ENCODE measurements around the gene STK24. TPM values are rescaled to one million over a fixed set of nuclear protein-coding genes. Genes with fewer than 3 reads are reported as not detected.
"Not testable (repeated sequence)": the region's sequence is repeated elsewhere in the genome, so short reads cannot be mapped to it uniquely, and the experiment has no call there.

The STK24 gene
- total RNA-seq, 2 donors from 2014 or later, result 175 to 207 TPM

DNA sequence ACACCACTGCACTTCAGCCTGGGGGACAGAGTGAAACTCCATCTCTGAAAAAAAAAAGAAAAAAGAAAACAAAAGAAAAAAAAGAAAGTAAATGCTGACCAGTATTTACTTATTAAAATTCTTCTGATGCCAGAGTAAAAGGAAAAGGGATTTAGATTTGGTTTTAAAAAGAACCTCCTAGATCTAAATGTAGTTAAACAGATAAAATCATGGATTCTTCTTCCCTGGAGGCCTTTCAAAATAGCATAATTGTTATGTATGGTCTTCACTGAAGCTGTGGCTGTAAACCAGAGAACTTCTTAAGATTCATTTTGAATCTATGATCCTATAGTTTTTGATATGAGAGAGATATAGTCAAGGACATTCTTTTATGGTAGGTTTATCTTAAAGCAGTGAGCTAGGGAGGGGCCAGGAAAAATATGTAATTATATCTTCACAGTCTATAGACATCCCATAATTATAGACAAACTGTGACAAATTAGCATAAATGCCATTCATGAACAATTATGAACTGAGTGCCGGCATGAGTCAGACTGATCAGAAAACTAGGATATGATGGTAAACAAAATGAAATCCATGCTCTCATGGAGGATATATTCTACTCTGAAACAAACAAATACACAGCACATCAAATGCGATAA, 14.9 kb upstream of the STK24 start:
- ATAC-seq (replicated peaks in 1 of 2) (no peak), DNase-seq (no peak)
- Mint-ChIP-seq H3K36me3 (ENCODE audit: insufficient read depth in 2 of 2) (no peaks in the 10 kb centered on the region), H3K27ac (no peak overlapping the region), H3K4me3 (no peak overlapping the region), H3K9me3 (peaks cover 0 to 6% of the 10 kb centered on the region in 2 donors), H3K27me3 (ENCODE audit: low read depth) (no peaks in the 10 kb centered on the region), H3K4me1 (ENCODE audit: low read depth) (peaks cover 13% of the 10 kb centered on the region)

DNA sequence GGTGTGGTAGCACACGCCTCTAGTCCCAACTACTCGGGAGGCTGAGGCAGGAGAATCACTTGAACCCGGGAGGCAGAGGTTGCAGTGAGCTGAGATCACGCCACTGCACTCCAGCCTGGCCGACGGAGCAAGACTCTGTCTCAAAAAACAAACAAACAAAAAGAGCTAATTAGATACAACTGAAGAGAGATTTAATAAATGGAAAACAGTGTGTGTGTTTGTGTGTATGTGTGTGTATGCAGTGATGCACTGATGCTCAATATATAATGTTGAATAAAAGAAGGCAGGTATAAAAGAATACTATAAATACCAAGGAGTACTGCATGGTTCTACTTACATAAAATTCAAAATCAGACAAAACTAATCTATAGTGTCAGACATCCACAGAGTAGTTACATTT, 13.6 kb upstream of the STK24 start:
- ATAC-seq (replicated peaks in 1 of 2); H3K4me3 Mint-ChIP-seq; H3K9me3 Mint-ChIP-seq; DNase-seq; H3K27me3 Mint-ChIP-seq (ENCODE audit: low read depth); H3K36me3 Mint-ChIP-seq (ENCODE audit: insufficient read depth in 2 of 2); H3K27ac Mint-ChIP-seq: not testable (repeated sequence)
- H3K4me1 Mint-ChIP-seq (ENCODE audit: low read depth), result peaks cover 13% of the 10 kb centered on the region

DNA sequence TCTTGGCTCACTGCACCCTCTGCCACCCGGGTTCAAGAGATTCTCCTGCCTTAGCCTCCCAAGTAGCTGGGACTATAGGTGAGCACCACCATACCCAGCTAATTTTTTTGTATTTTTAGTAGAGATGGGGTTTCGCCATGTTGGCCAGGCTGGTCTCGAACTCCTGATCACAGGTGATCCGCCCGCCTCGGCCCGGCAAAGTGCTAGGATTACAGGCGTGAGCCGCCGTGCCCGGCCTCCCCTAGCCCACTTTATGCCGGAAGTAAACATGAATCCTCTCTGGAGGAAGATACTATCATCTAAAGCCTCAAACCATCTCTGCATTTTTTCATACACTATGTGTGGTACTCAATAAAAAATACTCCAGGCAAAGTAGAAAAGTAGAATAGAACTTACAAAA, 12.6 kb upstream of the STK24 start:
- not testable (repeated sequence) for ATAC-seq (replicated peaks in 1 of 2); H3K27me3 Mint-ChIP-seq (ENCODE audit: low read depth); H3K36me3 Mint-ChIP-seq (ENCODE audit: insufficient read depth in 2 of 2); H3K27ac Mint-ChIP-seq; H3K4me3 Mint-ChIP-seq; DNase-seq; H3K9me3 Mint-ChIP-seq
- peaks cover 13% of the 10 kb centered on the region for H3K4me1 Mint-ChIP-seq (ENCODE audit: low read depth)

DNA sequence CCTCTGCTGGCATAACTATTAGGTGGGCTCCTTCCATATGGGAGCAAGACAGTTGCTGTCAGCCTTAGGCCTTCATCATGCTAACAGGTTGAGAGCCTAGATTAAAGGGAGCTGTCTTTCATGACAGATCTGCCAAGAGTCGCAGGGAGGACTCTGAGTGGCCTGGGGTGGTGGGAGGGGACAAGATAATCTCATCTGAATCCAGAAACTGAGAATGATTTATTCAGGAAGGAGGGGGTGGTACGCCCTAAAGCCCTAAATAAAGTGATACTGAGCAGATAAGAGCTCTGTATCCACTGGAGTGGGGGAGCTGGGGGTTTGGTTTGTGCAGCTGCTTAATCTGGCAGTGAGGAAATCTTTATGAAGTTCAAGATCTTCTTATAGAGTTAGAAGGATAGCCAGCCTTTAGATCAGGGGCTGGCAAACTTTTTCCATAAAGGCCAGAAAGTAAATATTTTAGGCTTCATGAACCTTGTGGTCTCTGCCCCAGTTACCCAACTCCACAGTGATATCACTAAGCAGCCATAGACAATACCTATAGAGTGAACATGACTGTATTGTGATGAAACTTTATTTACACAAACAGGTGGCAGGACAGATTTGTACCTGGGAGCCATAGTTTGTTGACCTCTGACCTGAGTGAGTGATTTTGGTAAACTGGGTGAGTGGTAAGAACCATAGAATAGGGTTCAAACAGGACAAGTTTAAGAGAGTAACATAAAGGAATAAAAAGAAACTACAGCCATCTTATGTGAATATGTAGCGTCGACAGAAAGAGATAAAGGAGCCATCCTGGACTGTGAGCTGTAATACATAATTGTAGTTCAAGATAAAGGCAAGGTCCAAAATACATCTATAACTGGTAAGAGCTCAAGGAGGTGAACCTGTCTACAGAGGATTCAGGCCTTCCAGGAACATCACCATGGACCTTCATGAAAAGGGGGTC, 9.8 kb upstream of the STK24 start:
- H3K4me1 Mint-ChIP-seq (ENCODE audit: low read depth), result peaks cover 28% of the 10 kb centered on the region
- no peak overlapping the region for H3K4me3 Mint-ChIP-seq
- DNase-seq, result no peak
- H3K27ac Mint-ChIP-seq, result no peak overlapping the region
- no peaks in the 10 kb centered on the region for H3K36me3 Mint-ChIP-seq (ENCODE audit: insufficient read depth in 2 of 2)
- H3K27me3 Mint-ChIP-seq (ENCODE audit: low read depth), result no peaks in the 10 kb centered on the region
- H3K9me3 Mint-ChIP-seq, result peaks cover 0 to 2% of the 10 kb centered on the region in 2 donors
- ATAC-seq (replicated peaks in 1 of 2), result peak; percentile 22 to 49

DNA sequence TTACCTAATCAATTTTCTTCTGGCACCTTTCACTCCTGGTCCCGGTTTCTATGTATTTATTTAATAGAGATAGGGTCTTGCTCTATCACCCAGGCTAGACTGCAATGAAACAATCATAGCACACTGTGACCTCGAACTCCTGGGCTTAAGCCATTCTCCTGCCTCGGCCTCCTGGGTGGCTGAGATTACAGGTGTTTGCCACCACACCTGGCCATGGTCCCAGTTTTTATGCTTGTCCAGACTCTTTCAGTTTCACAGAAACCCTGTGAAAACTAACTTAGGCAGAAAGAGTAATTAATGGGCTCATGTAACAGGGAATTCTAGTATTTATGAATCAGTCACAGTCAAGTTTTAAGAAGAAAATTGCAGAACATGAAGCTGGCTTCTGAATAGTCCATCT, 9.0 kb upstream of the STK24 start:
- Mint-ChIP-seq H3K4me3 (no peak overlapping the region), H3K27me3 (ENCODE audit: low read depth) (no peaks in the 10 kb centered on the region), H3K9me3 (peaks cover 0 to 2% of the 10 kb centered on the region in 2 donors), H3K27ac (no peak overlapping the region), H3K36me3 (ENCODE audit: insufficient read depth in 2 of 2) (no peaks in the 10 kb centered on the region), H3K4me1 (ENCODE audit: low read depth) (peaks cover 31% of the 10 kb centered on the region)
- no peak for DNase-seq
- ATAC-seq (replicated peaks in 1 of 2), result no peak

DNA sequence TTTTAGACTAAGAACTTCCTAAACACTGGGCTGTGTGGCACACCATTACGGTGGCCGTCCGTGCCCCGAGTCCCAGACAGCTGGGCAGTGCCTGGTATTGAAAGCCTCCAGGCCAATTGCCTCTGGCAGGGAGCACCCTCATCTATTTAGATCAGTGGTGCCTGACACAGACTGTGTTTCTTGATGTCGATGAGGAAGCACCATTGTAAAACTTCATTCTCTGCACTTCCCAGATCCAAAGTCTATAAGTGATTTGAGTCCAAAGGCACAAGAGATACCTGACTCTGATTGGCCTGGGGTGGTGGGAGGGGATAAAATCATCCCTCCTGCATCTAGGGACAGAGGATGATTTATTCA, 8.5 kb upstream of the STK24 start:
- Mint-ChIP-seq H3K36me3 (ENCODE audit: insufficient read depth in 2 of 2) (no peaks in the 10 kb centered on the region), H3K4me3 (no peak overlapping the region), H3K9me3 (peaks cover 0 to 2% of the 10 kb centered on the region in 2 donors), H3K4me1 (ENCODE audit: low read depth) (peaks cover 31% of the 10 kb centered on the region), H3K27me3 (ENCODE audit: low read depth) (no peaks in the 10 kb centered on the region), H3K27ac (no peak overlapping the region)
- DNase-seq, result no peak
- ATAC-seq (replicated peaks in 1 of 2), result no peak

DNA sequence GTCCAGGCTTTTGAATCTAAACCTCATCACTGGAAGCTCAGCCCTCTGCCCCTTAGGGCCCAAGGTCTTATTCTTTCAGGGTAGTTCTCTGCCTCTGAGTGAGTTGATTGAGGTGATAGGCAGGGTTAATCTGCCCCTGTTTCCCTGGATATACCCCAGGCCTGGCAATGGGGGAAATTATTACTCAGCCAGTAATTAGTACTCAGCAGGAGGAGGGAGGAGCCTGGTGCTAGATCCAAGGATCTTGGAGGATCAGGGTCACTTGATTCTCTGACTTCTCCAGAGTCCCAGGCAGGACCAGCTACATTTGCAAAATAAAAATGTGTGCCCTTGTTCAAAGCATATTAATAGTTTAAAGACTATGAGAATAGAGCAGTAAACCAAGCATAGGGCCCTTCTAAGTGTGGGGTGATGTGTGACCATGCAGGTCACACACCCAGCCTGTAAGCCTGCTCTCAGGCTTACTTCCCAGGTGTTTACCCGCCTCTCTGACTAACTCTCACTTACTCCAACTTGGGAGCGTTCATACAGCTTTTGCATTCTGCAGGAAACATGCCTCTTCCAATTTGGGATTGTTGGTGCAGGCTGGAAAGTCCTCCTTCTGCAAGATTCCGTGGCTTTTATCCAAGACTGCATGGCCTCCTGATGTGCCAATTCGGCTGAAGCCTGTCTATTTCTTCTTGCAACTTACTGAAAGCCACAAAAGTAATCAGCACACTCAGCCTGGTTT, 7.9 kb upstream of the STK24 start:
- peaks cover 0 to 2% of the 10 kb centered on the region in 2 donors for H3K9me3 Mint-ChIP-seq
- no peak overlapping the region for H3K4me3 Mint-ChIP-seq
- ATAC-seq (replicated peaks in 1 of 2) (no peak), DNase-seq (no peak)
- H3K27me3 Mint-ChIP-seq (ENCODE audit: low read depth), result no peaks in the 10 kb centered on the region
- H3K36me3 Mint-ChIP-seq (ENCODE audit: insufficient read depth in 2 of 2), result no peaks in the 10 kb centered on the region
- no peak overlapping the region for H3K27ac Mint-ChIP-seq
- peaks cover 31% of the 10 kb centered on the region for H3K4me1 Mint-ChIP-seq (ENCODE audit: low read depth)

DNA sequence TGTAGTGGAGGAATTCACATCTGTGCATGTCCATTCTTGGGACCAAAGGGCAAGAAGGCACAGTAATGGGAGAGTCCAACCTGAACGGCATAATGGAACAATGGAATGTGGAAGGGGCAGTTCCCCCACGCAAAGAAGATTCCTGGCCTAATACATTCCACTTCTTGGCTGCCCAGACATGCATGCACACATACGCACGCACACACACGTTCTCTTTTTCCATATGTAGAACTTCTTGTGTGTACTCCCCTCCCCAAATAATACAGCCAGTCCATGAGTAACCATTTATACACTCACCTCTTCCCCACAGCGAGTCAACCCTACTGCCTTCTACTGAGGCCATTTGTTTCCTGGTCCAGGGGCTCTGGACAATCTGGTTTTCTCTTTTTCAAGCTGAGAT, 6.0 kb upstream of the STK24 start:
- ATAC-seq (replicated peaks in 1 of 2) (no peak), DNase-seq (no peak)
- Mint-ChIP-seq H3K4me1 (ENCODE audit: low read depth) (peaks cover 31% of the 10 kb centered on the region), H3K27me3 (ENCODE audit: low read depth) (no peaks in the 10 kb centered on the region), H3K27ac (no peak overlapping the region), H3K4me3 (no peak overlapping the region), H3K9me3 (no peaks in the 10 kb centered on the region), H3K36me3 (ENCODE audit: insufficient read depth in 2 of 2) (no peaks in the 10 kb centered on the region)

DNA sequence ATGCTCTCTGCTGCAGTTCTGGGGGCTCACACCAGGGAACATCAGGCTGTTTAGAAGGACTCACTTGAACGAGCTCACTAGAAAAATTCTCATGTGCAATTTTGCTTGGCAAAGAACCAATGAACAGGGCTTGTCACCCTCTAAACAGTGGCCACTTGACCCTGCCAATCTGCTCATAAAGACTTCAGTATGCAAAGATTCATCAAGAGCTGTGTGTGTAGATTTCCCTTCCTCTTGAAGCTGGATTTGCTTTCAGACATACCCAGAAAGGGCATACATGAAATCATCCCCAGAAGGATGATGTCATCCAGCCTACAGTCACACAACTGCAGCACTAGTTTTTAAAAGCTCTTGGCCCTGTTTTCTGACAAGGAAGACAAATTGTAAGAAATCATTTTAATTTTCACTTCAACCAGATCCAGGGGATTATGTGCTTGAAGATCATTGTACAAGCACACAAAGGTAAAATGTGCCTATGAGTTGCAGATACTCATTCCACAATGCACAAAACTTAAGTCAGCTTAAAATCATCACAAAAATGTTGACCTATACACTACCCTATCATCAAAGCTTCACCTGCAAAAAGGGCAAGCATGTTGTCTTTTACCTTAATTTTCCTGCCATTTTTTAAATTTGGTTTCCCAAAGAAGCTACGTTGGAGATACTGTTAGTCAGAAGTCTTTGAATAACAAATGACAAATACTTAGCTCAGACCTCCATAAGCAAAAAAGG, 5.2 kb upstream of the STK24 start:
- no peak for DNase-seq
- Mint-ChIP-seq H3K4me1 (ENCODE audit: low read depth) (peaks cover 36% of the 10 kb centered on the region), H3K9me3 (no peaks in the 10 kb centered on the region), H3K4me3 (no peak overlapping the region), H3K27ac (peak overlapping the region; percentile 29), H3K36me3 (ENCODE audit: insufficient read depth in 2 of 2) (no peaks in the 10 kb centered on the region), H3K27me3 (ENCODE audit: low read depth) (no peaks in the 10 kb centered on the region)
- peak; percentile 26 to 46 for ATAC-seq (replicated peaks in 1 of 2)

DNA sequence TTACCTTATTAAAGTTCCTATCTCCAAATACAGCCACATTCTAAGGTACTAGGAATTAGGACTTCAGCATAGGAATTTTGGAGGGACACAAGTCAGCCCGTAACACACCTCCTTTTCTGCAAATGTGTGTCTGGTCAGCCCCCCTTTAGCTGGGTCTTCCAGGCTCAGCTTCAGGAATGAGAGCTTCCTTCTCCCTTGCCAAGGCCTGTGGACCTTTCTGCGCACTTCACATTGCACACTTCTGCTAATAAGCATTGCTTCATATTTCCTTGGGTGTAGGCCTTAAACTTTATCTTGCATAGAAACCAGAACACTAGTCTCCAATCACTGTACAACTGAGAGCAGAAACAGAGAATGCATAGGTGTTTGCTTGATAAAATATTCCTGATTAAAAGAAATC, 4.5 kb upstream of the STK24 start:
- ATAC-seq (replicated peaks in 1 of 2) (no peak), DNase-seq (no peak)
- Mint-ChIP-seq H3K4me1 (ENCODE audit: low read depth) (peaks cover 29% of the 10 kb centered on the region), H3K4me3 (no peak overlapping the region), H3K27me3 (ENCODE audit: low read depth) (no peaks in the 10 kb centered on the region), H3K27ac (no peak overlapping the region), H3K36me3 (ENCODE audit: insufficient read depth in 2 of 2) (no peaks in the 10 kb centered on the region), H3K9me3 (no peaks in the 10 kb centered on the region)

DNA sequence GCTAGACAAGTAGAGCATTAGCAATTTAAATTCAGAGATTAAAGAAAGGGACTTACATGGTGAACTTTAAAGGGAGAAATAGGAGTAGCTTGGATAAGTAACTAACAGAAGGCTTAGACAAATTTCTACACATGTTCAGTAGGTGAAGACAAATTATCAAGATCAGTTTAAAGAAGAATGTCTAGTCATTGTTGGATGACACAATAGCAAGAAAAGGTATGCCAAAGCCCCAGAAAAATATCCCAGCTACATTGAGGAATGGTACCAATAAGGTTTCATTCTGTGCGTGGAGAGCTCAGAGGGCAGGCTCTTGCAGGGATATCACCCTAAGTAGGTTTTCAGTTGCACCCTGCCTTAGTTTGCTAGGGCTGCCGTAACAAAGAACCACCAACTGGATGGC, 3.5 kb upstream of the STK24 start:
- H3K27ac Mint-ChIP-seq, result no peak overlapping the region
- DNase-seq (no peak), ATAC-seq (replicated peaks in 1 of 2) (no peak)
- H3K9me3 Mint-ChIP-seq, result no peaks in the 10 kb centered on the region
- H3K4me3 Mint-ChIP-seq, result no peak overlapping the region
- no peaks in the 10 kb centered on the region for H3K27me3 Mint-ChIP-seq (ENCODE audit: low read depth)
- H3K36me3 Mint-ChIP-seq (ENCODE audit: insufficient read depth in 2 of 2), result peaks cover 0 to 4% of the 10 kb centered on the region in 2 donors
- H3K4me1 Mint-ChIP-seq (ENCODE audit: low read depth), result peaks cover 26% of the 10 kb centered on the region

DNA sequence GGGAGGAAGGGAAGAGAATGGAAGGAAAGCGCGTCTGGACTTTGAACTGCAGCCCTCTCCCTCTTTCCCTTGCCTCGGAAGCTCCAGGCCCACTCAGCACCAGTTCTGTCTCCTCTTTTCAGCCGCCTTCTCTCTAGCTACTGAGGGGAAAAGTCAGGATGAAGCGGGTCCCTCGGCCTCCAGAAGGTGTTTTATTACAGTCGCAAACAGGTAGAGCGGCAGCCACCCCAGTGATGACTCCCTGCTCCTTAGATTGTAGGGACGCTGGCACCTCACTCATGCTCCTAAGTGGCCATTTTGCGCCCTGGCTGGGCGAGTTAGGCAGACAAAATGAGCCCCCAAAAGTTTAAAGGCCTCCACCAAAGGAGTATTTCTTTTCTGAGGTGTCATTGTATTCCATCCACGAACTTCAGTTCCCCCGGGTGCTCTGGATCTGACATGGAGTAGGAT, 954 bp upstream of the STK24 start:
- Mint-ChIP-seq H3K4me3 (peak overlapping the region; percentile 80 to 89), H3K4me1 (ENCODE audit: low read depth) (peaks cover 47% of the 10 kb centered on the region), H3K27me3 (ENCODE audit: low read depth) (no peaks in the 10 kb centered on the region), H3K9me3 (no peaks in the 10 kb centered on the region), H3K36me3 (ENCODE audit: insufficient read depth in 2 of 2) (peaks cover 6% of the 10 kb centered on the region in 2 donors), H3K27ac (peak overlapping the region; percentile 85)
- DNase-seq (no peak), ATAC-seq (replicated peaks in 1 of 2) (no peak)
